GM19395 (cell line): ENCODE results near the gene RAI2.
"Not testable (repeated sequence)": the region's sequence is repeated elsewhere in the genome, so short reads cannot be mapped to it uniquely, and the experiment has no call there.

Source experiments
- ATAC-seq: cut with Tn5 transposase; IDR thresholded peaks from one replicate; pipeline ENCODE4 v1.9.1; 2021; ENCODE audit warnings: mild to moderate bottlenecking, moderate library complexity; ENCODE audit not compliant: unreplicated experiment

RAI2 gene

DNA sequence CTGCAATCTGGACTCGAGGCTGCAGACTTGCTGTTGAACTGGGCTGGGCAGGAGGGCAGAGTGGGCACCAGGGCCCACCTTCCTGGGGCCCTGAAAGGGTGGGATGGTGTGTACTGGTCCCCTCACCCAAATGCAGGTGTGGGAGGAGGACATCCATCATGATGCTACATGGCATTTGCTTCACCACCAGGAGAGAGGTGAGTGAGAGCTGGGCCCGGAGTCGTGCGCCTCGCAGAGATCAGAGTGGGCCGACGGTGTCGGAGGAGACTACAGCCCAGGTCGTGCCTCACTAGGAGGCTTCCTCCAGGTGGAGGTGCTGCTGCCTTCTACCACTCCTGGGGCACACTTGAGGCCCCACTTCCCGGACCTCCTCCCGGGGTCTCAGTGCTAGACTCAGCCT, 73.5 kb downstream of the RAI2 start:
- ATAC-seq: no peak

DNA sequence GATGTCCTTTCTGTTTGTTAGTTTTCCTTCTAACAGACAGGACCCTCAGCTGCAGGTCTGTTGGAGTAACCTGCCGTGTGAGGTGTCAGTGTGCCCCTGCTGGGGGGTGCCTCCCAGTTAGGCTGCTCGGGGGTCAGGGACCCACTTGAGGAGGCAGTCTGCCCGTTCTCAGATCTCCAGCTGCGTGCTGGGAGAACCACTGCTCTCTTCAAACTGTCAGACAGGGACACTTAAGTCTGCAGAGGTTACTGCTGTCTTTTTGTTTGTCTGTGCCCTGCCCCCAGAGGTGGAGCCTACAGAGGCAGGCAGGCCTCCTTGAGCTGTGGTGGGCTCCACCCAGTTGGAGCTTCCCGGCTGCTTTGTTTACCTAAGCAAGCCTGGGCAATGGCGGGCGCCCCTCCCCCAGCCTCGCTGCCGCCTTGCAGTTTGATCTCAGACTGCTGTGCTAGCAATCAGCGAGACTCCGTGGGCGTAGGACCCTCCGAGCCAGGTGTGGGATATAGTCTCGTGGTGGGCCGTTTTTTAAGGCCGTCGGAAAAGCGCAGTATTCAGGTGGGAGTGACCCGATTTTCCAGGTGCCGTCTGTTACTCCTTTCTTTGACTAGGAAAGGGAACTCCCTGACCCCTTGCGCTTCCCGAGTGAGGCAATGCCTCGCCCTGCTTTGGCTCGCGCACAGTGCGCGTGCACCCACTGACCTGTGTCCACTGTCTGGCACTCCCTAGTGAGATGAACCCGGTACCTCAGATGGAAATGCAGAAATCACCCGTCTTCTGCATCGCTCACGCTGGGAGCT, 74.3 kb downstream of the RAI2 start:
- not testable (repeated sequence) for ATAC-seq

DNA sequence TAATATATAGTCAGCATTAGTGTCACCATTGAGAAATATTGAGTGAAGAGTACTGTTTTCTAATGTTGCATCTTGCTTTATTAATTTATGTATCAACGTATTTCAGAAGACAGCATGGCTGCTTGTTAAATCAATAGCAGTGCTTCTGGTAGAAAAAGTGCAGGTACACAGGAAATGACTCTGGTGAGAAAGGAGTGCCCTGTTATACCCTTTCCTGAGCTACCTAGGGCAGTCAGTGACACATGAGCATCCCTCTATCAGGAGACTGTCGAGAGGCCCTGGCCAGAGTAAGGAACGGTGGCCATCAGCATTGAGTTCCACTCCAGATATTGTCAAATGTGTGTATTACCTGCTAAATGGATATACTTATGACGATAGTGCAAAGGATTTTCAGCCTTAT, 81.7 kb downstream of the RAI2 start:
- ATAC-seq: no peak

DNA sequence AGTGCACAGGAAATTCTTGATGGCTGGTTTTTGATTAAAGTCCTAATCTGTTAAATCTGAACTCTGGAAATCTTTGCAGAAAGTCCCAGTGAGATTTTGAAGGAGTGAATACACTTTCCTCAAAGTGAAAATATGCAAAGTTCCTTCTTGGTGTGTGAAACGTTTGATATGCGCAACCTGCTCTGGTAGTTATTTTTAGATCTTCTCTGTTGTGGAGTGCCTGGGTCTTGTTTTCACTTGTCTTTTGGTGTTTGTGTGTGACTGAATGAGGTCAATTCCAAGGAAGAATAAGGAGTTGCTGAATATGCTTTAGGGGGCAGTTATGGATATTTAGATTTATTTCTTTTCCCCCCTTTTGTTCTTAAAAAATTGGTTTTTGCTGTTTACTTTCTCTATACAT, 82.1 kb downstream of the RAI2 start:
- no peak for ATAC-seq

DNA sequence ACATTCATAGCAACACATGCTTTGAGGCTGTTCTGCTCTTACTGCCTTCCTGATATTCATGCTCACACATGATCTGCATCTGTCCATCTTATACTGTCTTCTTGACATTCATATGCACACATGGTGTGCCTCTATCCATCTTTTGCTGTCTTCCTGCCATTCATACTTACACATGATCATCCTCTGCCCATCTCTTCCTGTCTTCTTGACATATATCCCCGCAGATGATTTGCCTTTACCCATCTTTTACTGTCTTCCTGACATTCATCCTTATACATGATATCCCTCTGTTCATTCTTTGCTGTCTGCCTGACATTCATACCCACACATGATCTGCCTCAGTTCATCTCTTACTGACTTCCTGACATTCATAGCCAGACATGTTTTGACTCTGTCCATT, 87.0 kb downstream of the RAI2 start:
- ATAC-seq: no peak

DNA sequence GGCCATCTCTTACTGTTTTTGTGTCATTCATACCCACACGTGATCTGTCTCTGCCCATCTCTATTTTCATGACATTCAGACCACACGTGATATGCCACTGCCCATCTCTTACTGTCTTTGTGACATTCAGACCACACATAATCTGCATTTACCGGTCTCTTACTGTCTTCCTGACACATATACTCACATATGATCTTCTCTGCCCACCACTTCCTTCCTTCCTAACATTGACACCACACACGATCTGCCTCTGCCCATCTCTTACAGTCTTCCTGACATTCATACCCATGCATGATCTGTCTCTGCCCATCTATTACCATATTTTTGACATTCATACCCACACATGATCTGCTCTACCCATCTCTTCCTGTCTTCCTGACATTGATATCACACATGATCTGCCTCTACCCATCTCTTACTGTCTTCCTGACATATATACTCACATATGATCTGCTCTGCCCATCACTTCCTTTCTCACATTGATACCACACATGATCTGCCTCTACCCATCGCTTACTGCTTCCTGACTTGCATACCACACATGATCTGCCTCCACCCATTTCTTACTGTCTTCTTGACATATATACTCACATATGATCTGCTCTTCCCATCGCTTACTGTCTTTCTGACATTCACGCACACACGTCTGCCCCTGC, 87.7 kb downstream of the RAI2 start:
- no peak for ATAC-seq

DNA sequence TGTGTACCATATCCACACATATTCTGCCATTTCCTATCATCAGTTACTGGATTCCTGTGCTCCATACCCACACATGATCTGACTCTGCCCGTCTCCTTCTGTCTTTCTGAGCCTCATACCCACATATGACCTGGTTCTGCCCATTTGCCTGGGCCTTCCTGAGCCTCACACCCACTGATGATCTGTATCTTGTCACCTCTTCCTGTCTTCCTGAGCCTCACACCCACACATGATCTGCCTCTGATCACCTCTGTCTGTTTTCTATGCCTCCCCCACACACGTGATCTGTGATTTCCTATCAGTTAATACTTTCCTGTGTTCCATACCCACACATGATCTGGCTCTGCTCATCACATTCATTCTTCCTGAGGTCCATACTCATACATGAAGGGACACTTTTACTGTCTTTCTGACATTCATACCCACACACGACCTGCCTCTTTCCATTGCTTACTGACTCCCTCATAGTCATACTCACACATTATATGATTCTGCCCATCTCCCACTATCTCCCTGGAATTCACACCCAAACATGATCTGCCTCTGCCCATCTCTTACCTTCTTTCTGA, 91.3 kb downstream of the RAI2 start:
- no peak for ATAC-seq

DNA sequence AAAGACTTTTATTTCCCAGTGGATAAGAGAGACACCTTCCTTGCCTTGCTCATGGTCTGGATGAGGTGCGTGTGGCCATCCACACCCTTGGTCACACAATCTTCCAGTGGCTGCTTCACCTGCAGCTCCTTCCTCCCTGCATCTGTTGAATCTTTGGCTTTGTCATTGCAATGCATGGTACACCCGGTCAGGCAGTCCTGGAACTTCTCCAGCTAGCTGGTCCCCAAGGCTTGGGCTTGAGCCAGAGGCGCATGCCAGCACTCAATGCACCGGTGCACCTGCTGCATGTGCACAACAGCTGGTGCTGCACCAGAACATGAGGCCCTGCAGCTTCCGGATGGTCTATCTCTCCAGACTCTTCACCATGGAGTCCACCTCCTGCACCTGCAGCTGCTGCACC, 92.1 kb downstream of the RAI2 start:
- ATAC-seq: no peak

DNA sequence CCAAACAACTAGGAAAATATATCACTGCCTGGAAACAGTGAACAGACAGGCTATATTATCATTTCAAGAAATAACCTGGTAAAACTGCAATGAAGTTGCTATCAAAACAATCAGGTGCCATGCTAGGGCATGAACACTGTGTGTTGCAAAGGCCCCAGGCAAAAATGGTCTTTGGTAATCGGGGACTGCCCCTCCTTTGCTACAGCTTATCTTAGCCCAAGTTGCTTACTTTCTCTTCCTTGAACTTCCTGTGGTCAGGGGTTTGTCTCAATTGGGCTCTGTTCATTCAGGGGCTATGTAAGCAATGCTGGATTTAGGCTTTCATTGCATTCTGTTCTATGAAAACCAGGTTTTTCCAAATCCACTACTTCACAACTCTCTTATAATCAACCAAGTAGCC, 93.4 kb downstream of the RAI2 start:
- no peak for ATAC-seq

DNA sequence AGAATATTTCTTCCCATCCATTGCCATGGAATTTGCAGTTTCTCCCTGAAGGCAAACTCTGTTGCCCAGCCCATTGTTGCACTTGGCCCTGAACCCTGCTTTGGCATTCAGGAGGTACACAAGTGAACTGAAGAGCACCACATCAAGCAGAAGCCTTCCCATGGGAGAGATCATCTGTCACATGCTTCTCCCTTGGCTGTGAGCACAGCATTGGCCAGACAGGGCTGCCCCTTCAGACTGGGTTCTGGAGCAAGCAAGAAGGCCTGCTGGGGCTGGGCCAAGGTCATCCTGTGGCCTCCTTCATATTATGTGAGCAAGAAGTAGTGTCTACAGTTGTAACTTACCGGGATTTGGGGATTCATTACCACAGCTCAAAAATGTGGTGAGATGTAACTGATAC, 101.1 kb downstream of the RAI2 start:
- ATAC-seq: no peak

DNA sequence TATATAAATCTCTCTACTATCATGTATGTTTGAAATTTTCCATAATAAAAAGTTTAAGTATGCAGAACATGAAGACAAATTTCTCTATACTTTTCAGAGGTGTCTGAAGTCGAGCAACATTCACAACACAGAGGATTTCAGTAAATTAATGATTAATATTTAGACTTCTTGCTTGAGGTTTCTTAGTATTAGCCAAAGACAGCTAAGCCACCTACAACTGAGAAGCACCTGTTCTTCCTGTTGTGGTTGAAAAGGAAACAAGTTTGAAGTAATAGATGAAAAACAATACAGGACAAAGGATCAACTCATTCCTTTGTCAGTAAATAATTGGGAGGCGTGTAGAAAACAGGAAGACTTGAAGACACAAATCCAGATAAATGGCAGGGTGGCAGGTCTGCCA, 102.7 kb downstream of the RAI2 start:
- peak; percentile 91 for ATAC-seq

DNA sequence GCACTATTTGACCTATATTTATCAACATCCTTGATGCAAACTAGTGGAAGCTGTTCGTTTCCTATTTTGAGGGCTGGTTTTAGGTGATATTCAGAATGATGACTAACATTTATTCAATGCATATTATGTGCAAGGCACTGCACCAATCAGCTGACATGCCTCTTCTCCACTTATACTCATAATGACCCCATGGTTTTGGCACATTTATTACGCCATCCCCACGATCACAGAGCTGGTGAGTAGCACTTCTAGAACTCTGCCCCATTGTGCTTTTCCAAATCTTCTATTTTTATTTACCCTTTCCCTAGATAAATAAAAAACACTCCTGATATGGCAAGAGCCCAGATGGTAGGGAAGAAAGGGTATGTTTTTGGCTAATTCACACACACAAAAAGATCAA, 110.7 kb downstream of the RAI2 start:
- ATAC-seq: no peak
